ENCODE results near the gene GOLGA6L7. TPM values are rescaled to one million over a fixed set of nuclear protein-coding genes. Genes with fewer than 3 reads are reported as not detected.
A peak's percentile ranks its signal among the peaks of the same experiment; 100 is the strongest.

Gene GOLGA6L7
- total and polyA plus RNA-seq, 2 of the 4 experiments (the other 2 are of a cell fraction) = not detected

GRCh38 chr15:28887339-28888174, 39.1 kb upstream of the GOLGA6L7 start:
- H3K4me2 ChIP-seq (ENCODE audit: low read depth, low read length) = peak overlapping the region; percentile 98
- H3K14ac ChIP-seq (replicated peaks; ENCODE audit: low read depth, low read length) = no peak overlapping the region
- ATAC-seq (ENCODE audit: low read depth) (no peak), DNase-seq (no peak)
- H3K79me1 ChIP-seq (ENCODE audit: low read depth in 1 of 2, low read length in 2 of 2) = peaks cover 16 to 56% of the 10 kb centered on the region in 2 experiments
- TF ChIP-seq SMC3 (IDR thresholded peaks at IDR 0.05; ENCODE audit: low read depth, low read length) = no peak
- no peak for TF ChIP-seq MAFK (IDR thresholded peaks at IDR 0.05; ENCODE audit: low read depth, low read length)
- no peak overlapping the region for H3K23ac ChIP-seq (ENCODE audit: low read depth, low read length)
- H3K4me3 ChIP-seq (ENCODE audit: insufficient read depth, low read depth, low read length) = peak overlapping the region; percentile 86; the same call in 1 of the 2 replicates
- peak overlapping the region; percentile 47 for H2AFZ ChIP-seq (replicated peaks; ENCODE audit: low read length, poor library complexity)
- dilution Hi-C loops (cut with HindIII; ENCODE audit: low sequenced_read_pairs, unreplicated experiment) (no loop called here), intact Hi-C loops (cut with micrococcal nuclease) (no loop called here), in situ Hi-C loops (cut with MboI; ENCODE audit: low sequenced_read_pairs) (loop anchor here (10.0 kb wide), 1 partner anchor 87 kb away; no protein-coding TSS in a partner anchor)
- H3K56ac ChIP-seq (ENCODE audit: extremely low read depth, insufficient read depth, low read length) = no peak overlapping the region
- WGBS, 2 experiments (ENCODE audit: extremely low coverage in 2 of 2, insufficient read length in 1 of 2) = 67% methylated on average over 4 of the region's 17 CpGs; no CpG with 5 or more reads in 1 of the 2 experiments
- no peak overlapping the region for H2BK20ac ChIP-seq (ENCODE audit: low read depth, low read length)
- peaks cover 16% of the 10 kb centered on the region; the same call in 1 of the 2 replicates for H4K20me1 ChIP-seq (ENCODE audit: insufficient read depth, low read length)
- ChIA-PET POLR2A (ENCODE audit: unreplicated experiment) (no interaction called here), CTCF (interaction anchor here (0.6 to 1.2 kb wide), 4 partner anchors 15 to 214 kb away, joined by 3 read pairs; no protein-coding TSS in a partner anchor)
- peak overlapping the region; percentile 62 for H2AK9ac ChIP-seq (replicated peaks; ENCODE audit: low read depth, low read length, poor library complexity)
- H3K36me3 ChIP-seq (ENCODE audit: control insufficient read depth, insufficient read depth, low read length) = no peaks in the 10 kb centered on the region
- no peaks in the 10 kb centered on the region for H3K9me3 ChIP-seq (ENCODE audit: control insufficient read depth, insufficient read depth, low read length)
- no peak overlapping the region for H4K5ac ChIP-seq (ENCODE audit: low read depth, low read length)
- H3K27ac ChIP-seq (ENCODE audit: insufficient read depth, low read length) = no peak overlapping the region
- H4K91ac ChIP-seq (ENCODE audit: insufficient read depth, low read depth, low read length) = no peak overlapping the region
- peak overlapping the region; percentile 62; the same call in 1 of the 2 replicates for H2AK5ac ChIP-seq (ENCODE audit: low read depth, low read length)
- H4K8ac ChIP-seq (ENCODE audit: low read depth in 2 of 2, low read length in 2 of 2) = peak overlapping the region in 1 of 2 experiments; percentile 90; a peak in 1 of 4 replicates
- H3K27me3 ChIP-seq (ENCODE audit: control insufficient read depth, insufficient read depth, low read length) = no peaks in the 10 kb centered on the region
- no peak overlapping the region for H2BK5ac ChIP-seq (ENCODE audit: low read depth, low read length, poor library complexity, severe bottlenecking)
- no peak overlapping the region for H2BK15ac ChIP-seq (ENCODE audit: low read depth, low read length)
- no peak overlapping the region for H2BK120ac ChIP-seq (ENCODE audit: low read depth, low read length)
- H3K9me1 ChIP-seq (ENCODE audit: insufficient read depth, low read length) = peaks cover 12% of the 10 kb centered on the region
- BruUV-seq (replicated peaks) = no TSS peak
- no peak overlapping the region for H3K18ac ChIP-seq (ENCODE audit: low read depth, low read length)
- peak overlapping the region; percentile 52; the same call in 1 of the 2 replicates for H3K4ac ChIP-seq (ENCODE audit: low read depth, low read length)
- H3K4me1 ChIP-seq (ENCODE audit: control insufficient read depth, insufficient read depth, low read length) = peaks cover 13% of the 10 kb centered on the region
- H3K9ac ChIP-seq (ENCODE audit: low read depth, low read length) = peak overlapping the region; percentile 65

Measured in IMR-90 (cell line).